ENCODE measurements around the gene WDR75. TPM values are rescaled to one million over a fixed set of nuclear protein-coding genes. Genes with fewer than 3 reads are reported as not detected.

The WDR75 gene
- total RNA-seq, 2 experiments from 2014 or later = 51.6 to 55.5 TPM

DNA sequence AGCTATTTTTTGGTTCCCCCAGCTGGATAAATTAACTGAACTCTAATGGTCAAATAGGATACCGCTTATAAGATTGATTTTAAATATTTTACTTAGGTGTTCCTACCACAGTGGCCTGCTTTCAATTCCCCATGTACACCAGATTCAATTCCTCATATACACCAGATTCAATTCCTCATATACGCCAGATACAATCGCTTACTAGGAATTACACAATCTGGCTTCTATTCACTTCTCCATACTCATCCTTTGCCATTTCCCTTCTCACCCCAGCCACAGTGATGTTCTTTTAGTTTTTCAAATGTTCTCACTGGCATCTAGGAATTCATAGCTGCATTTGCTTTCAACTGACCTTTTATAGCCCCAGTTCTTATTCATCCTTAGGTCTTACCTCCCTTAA lies 72.8 kb downstream of the WDR75 start:
- H3K4me3 Mint-ChIP-seq = no peak overlapping the region
- no peak overlapping the region for H3K27ac Mint-ChIP-seq
- peaks cover 3% of the 10 kb centered on the region for H3K27me3 Mint-ChIP-seq
- ATAC-seq (ENCODE audit: low read depth) (no peak), DNase-seq (no peak)
- H3K4me1 Mint-ChIP-seq = no peaks in the 10 kb centered on the region
- POLR2A ChIA-PET = no interaction called here
- peaks cover 2% of the 10 kb centered on the region for H3K9me3 Mint-ChIP-seq
- no peaks in the 10 kb centered on the region for H3K36me3 Mint-ChIP-seq

DNA sequence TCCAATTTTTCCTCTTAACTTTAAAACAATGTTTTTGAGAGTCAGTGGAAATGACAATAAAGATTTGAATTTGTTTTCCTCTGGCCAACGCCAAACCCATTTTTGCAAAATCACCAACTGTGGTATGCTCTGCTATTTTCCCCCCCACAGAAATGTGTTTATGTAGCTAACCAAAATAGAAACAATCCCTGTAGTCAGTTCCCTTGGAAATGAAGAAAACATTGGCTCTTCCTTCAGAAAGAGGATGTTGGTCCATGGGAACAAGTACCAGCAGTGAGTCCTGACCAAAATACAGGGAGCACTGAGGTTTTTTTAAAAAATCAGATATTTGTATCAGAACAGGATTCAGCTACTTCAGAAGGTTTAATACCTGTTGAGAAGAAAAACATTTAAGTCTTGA lies 74.0 kb downstream of the WDR75 start:
- no peaks in the 10 kb centered on the region for H3K4me1 Mint-ChIP-seq
- H3K36me3 Mint-ChIP-seq = no peaks in the 10 kb centered on the region
- POLR2A ChIA-PET = no interaction called here
- no peak for DNase-seq
- no peak overlapping the region for H3K27ac Mint-ChIP-seq
- H3K9me3 Mint-ChIP-seq = no peaks in the 10 kb centered on the region
- ATAC-seq (ENCODE audit: low read depth) = no peak
- no peak overlapping the region for H3K4me3 Mint-ChIP-seq
- H3K27me3 Mint-ChIP-seq = peaks cover 3% of the 10 kb centered on the region

DNA sequence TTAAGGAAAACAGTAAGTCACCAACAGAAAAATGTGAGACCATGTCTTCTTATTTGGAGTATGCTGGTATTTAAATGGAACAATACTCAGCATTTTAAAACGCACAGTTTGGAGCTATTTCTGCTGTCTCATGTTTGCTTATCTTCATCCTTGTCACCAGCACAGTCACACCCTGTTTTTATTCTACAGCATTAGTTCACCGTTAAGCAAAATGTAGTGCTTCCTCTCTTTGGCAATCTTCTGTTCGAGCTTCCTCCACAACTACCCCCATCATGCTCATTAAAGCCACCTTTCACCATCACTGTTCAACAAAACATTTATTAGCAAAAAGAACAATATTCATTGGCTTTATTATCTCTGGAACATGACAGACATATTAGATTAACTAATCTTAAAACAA lies 75.3 kb downstream of the WDR75 start:
- no peak overlapping the region for H3K4me3 Mint-ChIP-seq
- POLR2A ChIA-PET = no interaction called here
- no peak for DNase-seq
- no peaks in the 10 kb centered on the region for H3K9me3 Mint-ChIP-seq
- ATAC-seq (ENCODE audit: low read depth) = no peak
- H3K27me3 Mint-ChIP-seq = peaks cover under 1% of the 10 kb centered on the region
- H3K27ac Mint-ChIP-seq = no peak overlapping the region
- H3K4me1 Mint-ChIP-seq = no peaks in the 10 kb centered on the region
- no peaks in the 10 kb centered on the region for H3K36me3 Mint-ChIP-seq

DNA sequence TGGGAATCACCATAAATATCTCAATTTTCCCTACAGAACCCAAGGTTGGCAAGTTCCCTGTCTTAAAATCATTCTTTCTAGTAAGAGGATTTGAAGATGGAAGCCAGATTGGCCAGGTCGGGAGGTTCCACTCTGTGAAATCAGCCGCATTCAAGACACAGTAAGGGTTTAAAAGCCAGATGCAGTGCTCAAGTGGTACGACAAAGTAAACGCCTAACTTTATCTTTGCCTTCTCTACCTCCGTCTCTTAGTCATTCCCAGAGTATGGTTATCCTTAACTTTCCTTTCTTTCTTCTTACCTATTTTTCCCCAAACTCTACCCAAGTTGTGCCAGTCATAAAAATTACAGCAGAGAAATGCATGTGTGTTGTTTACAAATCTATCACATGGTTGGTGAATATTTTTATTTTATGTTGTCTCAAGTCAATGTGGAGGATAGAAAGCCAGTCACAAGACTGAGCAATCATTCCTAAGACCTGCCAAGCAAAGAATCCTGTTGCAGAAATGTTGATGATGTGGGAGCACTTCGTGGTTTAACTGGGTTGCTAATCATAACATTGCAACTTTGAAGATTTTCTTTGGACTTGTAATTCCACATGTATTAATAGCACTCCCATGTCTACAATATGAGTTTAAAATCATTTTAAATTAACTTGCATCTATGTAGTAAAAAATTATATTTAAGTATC lies 76.7 kb downstream of the WDR75 start:
- H3K4me3 Mint-ChIP-seq = no peak overlapping the region
- no peak overlapping the region for H3K27ac Mint-ChIP-seq
- no peaks in the 10 kb centered on the region for H3K4me1 Mint-ChIP-seq
- H3K36me3 Mint-ChIP-seq = no peaks in the 10 kb centered on the region
- POLR2A ChIA-PET = no interaction called here
- DNase-seq (no peak), ATAC-seq (ENCODE audit: low read depth) (no peak)
- H3K27me3 Mint-ChIP-seq = no peaks in the 10 kb centered on the region
- no peaks in the 10 kb centered on the region for H3K9me3 Mint-ChIP-seq

- DNase-seq (no peak), ATAC-seq (ENCODE audit: low read depth) (no peak)
- no peak overlapping the region for H3K4me3 Mint-ChIP-seq
- H3K27me3 Mint-ChIP-seq = no peaks in the 10 kb centered on the region
- H3K4me1 Mint-ChIP-seq = no peaks in the 10 kb centered on the region
- H3K36me3 Mint-ChIP-seq = no peaks in the 10 kb centered on the region
- H3K9me3 Mint-ChIP-seq = no peaks in the 10 kb centered on the region
- POLR2A ChIA-PET = no interaction called here
- H3K27ac Mint-ChIP-seq = no peak overlapping the region
Observed at GRCh38 chr2:189519631-189520387, 78.5 kb downstream of the WDR75 start.

- POLR2A ChIA-PET = no interaction called here
- ATAC-seq (ENCODE audit: low read depth) (no peak), DNase-seq (no peak)
- Mint-ChIP-seq H3K36me3 (no peaks in the 10 kb centered on the region), H3K27me3 (no peaks in the 10 kb centered on the region), H3K9me3 (no peaks in the 10 kb centered on the region), H3K27ac (no peak overlapping the region), H3K4me1 (no peaks in the 10 kb centered on the region), H3K4me3 (no peak overlapping the region)
Observed at GRCh38 chr2:189521699-189522434, 80.6 kb downstream of the WDR75 start.

DNA sequence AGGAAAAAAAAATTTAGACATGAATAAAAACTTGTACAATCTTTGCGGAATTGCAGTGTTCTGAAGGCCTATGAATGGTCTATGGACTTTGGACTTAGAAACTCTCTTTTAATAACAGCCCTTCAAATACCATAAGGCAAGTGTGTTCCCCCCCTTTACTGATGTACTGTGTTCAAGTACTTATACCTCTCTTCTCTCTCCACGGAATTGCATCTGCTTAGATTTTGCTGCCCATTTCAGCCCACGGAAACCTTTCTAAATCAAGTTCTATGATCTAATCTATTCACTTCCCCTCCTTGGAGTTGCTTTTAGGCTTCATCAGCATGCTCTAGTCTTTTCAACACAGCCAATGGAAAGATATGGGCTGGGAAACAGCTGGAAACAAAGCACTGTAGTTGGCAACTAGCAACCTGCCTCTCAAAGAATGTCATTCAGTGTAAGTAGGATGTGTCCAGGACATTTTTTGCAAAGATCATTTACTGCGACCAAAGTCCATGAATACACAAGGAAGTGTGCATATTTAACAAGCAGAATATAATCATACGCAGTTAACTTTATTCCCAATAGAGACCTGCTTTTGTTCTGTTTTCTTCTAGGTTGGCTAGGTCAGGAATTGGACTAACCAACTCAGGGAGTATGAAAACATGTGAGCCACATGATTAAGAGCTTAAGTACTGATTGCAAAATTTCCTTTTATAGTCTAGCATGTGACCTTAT lies 81.3 kb downstream of the WDR75 start:
- no peak for ATAC-seq (ENCODE audit: low read depth)
- Mint-ChIP-seq H3K36me3 (no peaks in the 10 kb centered on the region), H3K27ac (no peak overlapping the region), H3K9me3 (no peaks in the 10 kb centered on the region), H3K4me3 (no peak overlapping the region), H3K4me1 (no peaks in the 10 kb centered on the region), H3K27me3 (no peaks in the 10 kb centered on the region)
- DNase-seq = no peak
- POLR2A ChIA-PET = no interaction called here

GRCh38 chr2:189524746-189525145 lies 83.5 kb downstream of the WDR75 start:
- Mint-ChIP-seq H3K9me3 (no peaks in the 10 kb centered on the region), H3K27ac (no peak overlapping the region), H3K27me3 (no peaks in the 10 kb centered on the region), H3K4me1 (no peaks in the 10 kb centered on the region), H3K36me3 (no peaks in the 10 kb centered on the region), H3K4me3 (no peak overlapping the region)
- POLR2A ChIA-PET = no interaction called here
- ATAC-seq (ENCODE audit: low read depth) (no peak), DNase-seq (no peak)

Other genes with a start within 250 kb of the WDR75 start
- gene SLC40A1, start 139.3 kb downstream of the WDR75 start, total RNA-seq = 1 to 10 TPM; 4.1 to 4.6 TPM
- 10 to 100 TPM; 37.0 to 39.8 TPM for gene ASNSD1, start 220.0 kb downstream of the WDR75 start, total RNA-seq
- 1 to 10 TPM; 8.8 to 9.2 TPM for gene ANKAR, start 233.2 kb downstream of the WDR75 start, total RNA-seq

Measured in activated naive CD8-positive, alpha-beta T cell treated with anti-CD3 and anti-CD28 coated beads, Interleukin-2, amount 10 ng/mL, durations not matched to agents 7 days and 5 days (primary cell).